Measurements from ENCODE around the gene SPTLC2.
A peak's percentile ranks its signal among the peaks of the same experiment; 100 is the strongest.
"Not testable (repeated sequence)": the region's sequence is repeated elsewhere in the genome, so short reads cannot be mapped to it uniquely, and the experiment has no call there.

Gene SPTLC2

GRCh38 chr14:77616454-77617229 lies at the start of gene SPTLC2:
Gene SPTLC2, minus strand, starts transcription at chr14:77616637. Its CDS starts 58 bp downstream, at chr14:77616579.
- DNase-seq: peak; percentile 98

- DNase-seq: no peak
Observed at GRCh38 chr14:77663293-77663692, 46.9 kb upstream of the SPTLC2 start.

GRCh38 chr14:77661562-77661961 lies 45.1 kb upstream of the SPTLC2 start:
- not testable (repeated sequence) for DNase-seq

- DNase-seq: peak; percentile 8
Observed at GRCh38 chr14:77660754-77661153, 44.3 kb upstream of the SPTLC2 start.

- no peak for DNase-seq
Observed at GRCh38 chr14:77659831-77660230, 43.4 kb upstream of the SPTLC2 start.

- no peak for DNase-seq
Observed at GRCh38 chr14:77657280-77657679, 40.8 kb upstream of the SPTLC2 start.

- peak; percentile 71 for DNase-seq
Observed at GRCh38 chr14:77654001-77654441, 37.6 kb upstream of the SPTLC2 start.

- no peak for DNase-seq
Observed at GRCh38 chr14:77649326-77649725, 32.9 kb upstream of the SPTLC2 start.

- no peak for DNase-seq
Observed at GRCh38 chr14:77648520-77649200, 32.2 kb upstream of the SPTLC2 start.

GRCh38 chr14:77647853-77648252 lies 31.4 kb upstream of the SPTLC2 start:
- DNase-seq: no peak

- DNase-seq: no peak
Observed at GRCh38 chr14:77646907-77647306, 30.5 kb upstream of the SPTLC2 start.

GRCh38 chr14:77645520-77646230 lies 29.2 kb upstream of the SPTLC2 start:
- no peak for DNase-seq

GRCh38 chr14:77642407-77642806 lies 26.0 kb upstream of the SPTLC2 start:
- DNase-seq: no peak

GRCh38 chr14:77641534-77642341 lies 25.3 kb upstream of the SPTLC2 start:
- DNase-seq: no peak

- DNase-seq: no peak
Observed at GRCh38 chr14:77640756-77641533, 24.5 kb upstream of the SPTLC2 start.

GRCh38 chr14:77638771-77639171 lies 22.3 kb upstream of the SPTLC2 start:
- DNase-seq: no peak

- not testable (repeated sequence) for DNase-seq
Observed at GRCh38 chr14:77635869-77636268, 19.4 kb upstream of the SPTLC2 start.

GRCh38 chr14:77635466-77635865 lies 19.0 kb upstream of the SPTLC2 start:
- not testable (repeated sequence) for DNase-seq

- DNase-seq: no peak
Observed at GRCh38 chr14:77630111-77630510, 13.7 kb upstream of the SPTLC2 start.

GRCh38 chr14:77625360-77625759 lies 8.9 kb upstream of the SPTLC2 start:
- DNase-seq: no peak

- DNase-seq: no peak
Observed at GRCh38 chr14:77623201-77623600, 6.8 kb upstream of the SPTLC2 start.
